ENCODE results near the gene NSDHL.

Gene NSDHL

GRCh38 chrX:152861826-152862225 is 31.0 kb downstream of the NSDHL start:
- no peak for DNase-seq (ENCODE audit: low read depth)
- no peak overlapping the region for H3K4me3 ChIP-seq (ENCODE audit: control insufficient read depth, low read depth, low read length)
- TF ChIP-seq, protein P1, sequence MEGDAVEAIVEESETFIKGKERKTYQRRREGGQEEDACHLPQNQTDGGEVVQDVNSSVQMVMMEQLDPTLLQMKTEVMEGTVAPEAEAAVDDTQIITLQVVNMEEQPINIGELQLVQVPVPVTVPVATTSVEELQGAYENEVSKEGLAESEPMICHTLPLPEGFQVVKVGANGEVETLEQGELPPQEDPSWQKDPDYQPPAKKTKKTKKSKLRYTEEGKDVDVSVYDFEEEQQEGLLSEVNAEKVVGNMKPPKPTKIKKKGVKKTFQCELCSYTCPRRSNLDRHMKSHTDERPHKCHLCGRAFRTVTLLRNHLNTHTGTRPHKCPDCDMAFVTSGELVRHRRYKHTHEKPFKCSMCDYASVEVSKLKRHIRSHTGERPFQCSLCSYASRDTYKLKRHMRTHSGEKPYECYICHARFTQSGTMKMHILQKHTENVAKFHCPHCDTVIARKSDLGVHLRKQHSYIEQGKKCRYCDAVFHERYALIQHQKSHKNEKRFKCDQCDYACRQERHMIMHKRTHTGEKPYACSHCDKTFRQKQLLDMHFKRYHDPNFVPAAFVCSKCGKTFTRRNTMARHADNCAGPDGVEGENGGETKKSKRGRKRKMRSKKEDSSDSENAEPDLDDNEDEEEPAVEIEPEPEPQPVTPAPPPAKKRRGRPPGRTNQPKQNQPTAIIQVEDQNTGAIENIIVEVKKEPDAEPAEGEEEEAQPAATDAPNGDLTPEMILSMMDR (conservative IDR thresholded peaks at IDR 0.05; ENCODE audit: control insufficient read depth, insufficient read depth, low read depth, low read length): no peak

DNA sequence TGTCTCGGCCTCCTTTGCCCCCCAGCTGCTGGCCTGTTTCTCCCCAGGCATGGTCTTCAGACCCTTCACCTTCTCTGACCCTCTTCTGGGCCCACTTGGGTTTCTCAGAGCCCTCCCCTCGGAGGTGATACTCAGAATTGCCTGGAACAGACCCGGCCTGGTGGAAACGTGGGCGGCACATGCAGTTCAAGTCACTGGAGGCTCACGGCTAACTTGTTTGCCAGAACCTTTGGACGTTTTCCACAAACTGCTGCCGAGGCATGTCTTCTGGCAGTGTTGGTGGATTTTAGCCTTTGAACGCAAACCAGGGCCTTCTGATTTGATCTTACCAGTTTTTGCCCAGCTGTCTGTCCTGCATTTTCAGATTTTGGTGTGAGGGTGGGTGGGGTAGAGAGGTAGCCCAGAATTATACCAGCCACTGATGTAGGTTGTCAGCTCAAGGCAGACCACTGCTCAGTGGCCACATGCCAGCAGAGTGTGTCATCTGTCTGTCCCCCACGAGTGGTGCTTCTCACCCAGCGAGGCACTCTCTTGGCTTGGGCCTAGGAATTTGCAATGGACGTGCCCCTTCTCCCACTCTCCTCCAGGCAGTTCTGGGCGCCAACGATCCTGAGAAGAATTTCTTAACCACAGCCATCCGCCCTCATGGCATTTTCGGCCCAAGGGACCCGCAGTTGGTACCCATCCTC is 34.5 kb downstream of the NSDHL start:
- H3K4me3 ChIP-seq (ENCODE audit: control insufficient read depth, low read depth, low read length): no peak overlapping the region
- peak; percentile 51 for DNase-seq (ENCODE audit: low read depth)
- TF ChIP-seq, protein P1 (conservative IDR thresholded peaks at IDR 0.05; ENCODE audit: control insufficient read depth, insufficient read depth, low read depth, low read length): no peak

DNA sequence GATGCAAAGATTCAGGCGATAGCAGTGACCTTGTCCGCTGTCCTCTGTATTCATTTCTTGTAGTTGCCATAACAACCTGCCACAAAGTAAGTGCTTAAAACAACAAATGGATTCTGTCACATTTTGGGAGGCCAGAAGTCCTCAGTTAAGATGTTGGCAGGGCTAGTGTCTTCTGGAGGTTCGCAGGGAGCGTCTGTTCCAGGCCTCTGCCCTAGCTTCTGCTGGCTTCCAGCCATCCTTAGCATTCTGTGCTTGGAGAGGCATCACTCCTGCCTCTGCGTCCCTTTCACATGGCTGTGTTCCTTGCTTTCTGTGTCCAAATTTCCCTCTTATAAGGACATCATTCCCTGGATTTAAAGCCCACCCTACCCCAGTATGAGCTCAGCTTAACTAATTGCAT is 35.5 kb downstream of the NSDHL start:
- no peak for DNase-seq (ENCODE audit: low read depth)
- no peak overlapping the region for H3K4me3 ChIP-seq (ENCODE audit: control insufficient read depth, low read depth, low read length)
- TF ChIP-seq, protein P1 (conservative IDR thresholded peaks at IDR 0.05; ENCODE audit: control insufficient read depth, insufficient read depth, low read depth, low read length): no peak

GRCh38 chrX:152869972-152870371 is 39.1 kb downstream of the NSDHL start:
- DNase-seq (ENCODE audit: low read depth): no peak
- TF ChIP-seq, protein P1 (conservative IDR thresholded peaks at IDR 0.05; ENCODE audit: control insufficient read depth, insufficient read depth, low read depth, low read length): no peak
- H3K4me3 ChIP-seq (ENCODE audit: control insufficient read depth, low read depth, low read length): no peak overlapping the region

DNA sequence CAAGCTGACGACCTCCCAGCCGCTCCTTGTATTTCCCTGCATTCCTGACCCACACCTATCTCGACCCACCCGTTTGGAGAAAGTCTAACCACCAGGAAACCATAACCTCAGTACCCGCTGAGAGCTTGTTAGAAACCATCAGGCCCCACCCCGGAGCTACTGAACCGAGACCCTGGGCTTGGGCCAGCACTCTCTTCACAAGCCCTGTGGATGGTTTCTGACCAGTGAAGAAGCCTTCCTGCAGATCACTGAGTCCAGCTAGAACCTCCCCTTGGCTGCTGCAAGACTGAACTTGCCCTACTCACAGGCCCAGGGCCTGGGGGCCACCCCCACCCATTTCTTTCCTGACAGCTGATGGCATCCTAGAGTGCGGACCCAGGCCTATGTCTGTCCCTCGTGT is 40.4 kb downstream of the NSDHL start:
- TF ChIP-seq, protein P1 (conservative IDR thresholded peaks at IDR 0.05; ENCODE audit: control insufficient read depth, insufficient read depth, low read depth, low read length): no peak
- no peak overlapping the region for H3K4me3 ChIP-seq (ENCODE audit: control insufficient read depth, low read depth, low read length)
- no peak for DNase-seq (ENCODE audit: low read depth)

DNA sequence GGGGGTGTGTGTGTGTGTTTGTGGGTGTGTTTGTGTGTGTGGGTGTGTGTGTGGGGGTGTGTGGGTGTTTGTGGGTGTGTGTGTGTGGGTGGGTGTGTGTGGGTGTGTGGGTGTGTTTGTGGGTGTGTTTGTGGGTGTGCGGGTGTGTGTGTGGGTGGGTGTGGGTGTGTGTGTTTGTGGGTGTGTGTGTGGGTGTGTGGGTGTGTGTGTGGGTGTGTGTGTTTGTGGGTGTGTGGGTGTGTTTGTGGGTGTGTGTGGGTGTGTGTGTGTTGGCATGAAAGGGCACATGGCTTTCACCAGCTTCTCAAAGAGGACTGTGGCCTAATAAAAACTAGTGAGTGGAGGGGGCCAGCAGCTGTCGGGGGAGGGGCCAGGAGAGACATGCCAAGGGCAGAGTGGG is 41.7 kb downstream of the NSDHL start:
- no peak overlapping the region for H3K4me3 ChIP-seq (ENCODE audit: control insufficient read depth, low read depth, low read length)
- no peak for DNase-seq (ENCODE audit: low read depth)
- TF ChIP-seq, protein P1 (conservative IDR thresholded peaks at IDR 0.05; ENCODE audit: control insufficient read depth, insufficient read depth, low read depth, low read length): no peak

- TF ChIP-seq, protein P1 (conservative IDR thresholded peaks at IDR 0.05; ENCODE audit: control insufficient read depth, insufficient read depth, low read depth, low read length): no peak
- no peak for DNase-seq (ENCODE audit: low read depth)
- H3K4me3 ChIP-seq (ENCODE audit: control insufficient read depth, low read depth, low read length): no peak overlapping the region
Measured at GRCh38 chrX:152873361-152873760, 42.5 kb downstream of the NSDHL start.

All from fibroblast of mammary gland (primary cell).